OCI-LY1 (cell line): ENCODE data around the gene S100A9.
"Not testable (repeated sequence)": the region's sequence is repeated elsewhere in the genome, so short reads cannot be mapped to it uniquely, and the experiment has no call there.

Source experiments
- EZH2 ChIP-seq: fragments of 200-600 bp; sonication (generic), shearing (Covaris generic); IDR thresholded peaks from 2 replicates; pipeline ENCODE4 v1.8.0; 2017; ENCODE audit warnings: borderline replicate concordance, mixed run types, mild to moderate bottlenecking, antibody characterized with exemption, low read length, moderate library complexity, mixed read lengths
- TF ChIP-seq, protein P1 (sequence below): fragments of 200-600 bp; sonication (generic), shearing (Covaris generic); IDR thresholded peaks from 2 replicates; pipeline ENCODE4 v1.5.1; 2017; ENCODE audit warnings: mild to moderate bottlenecking, antibody characterized with exemption, low read length, moderate library complexity, mixed read lengths

DNA sequence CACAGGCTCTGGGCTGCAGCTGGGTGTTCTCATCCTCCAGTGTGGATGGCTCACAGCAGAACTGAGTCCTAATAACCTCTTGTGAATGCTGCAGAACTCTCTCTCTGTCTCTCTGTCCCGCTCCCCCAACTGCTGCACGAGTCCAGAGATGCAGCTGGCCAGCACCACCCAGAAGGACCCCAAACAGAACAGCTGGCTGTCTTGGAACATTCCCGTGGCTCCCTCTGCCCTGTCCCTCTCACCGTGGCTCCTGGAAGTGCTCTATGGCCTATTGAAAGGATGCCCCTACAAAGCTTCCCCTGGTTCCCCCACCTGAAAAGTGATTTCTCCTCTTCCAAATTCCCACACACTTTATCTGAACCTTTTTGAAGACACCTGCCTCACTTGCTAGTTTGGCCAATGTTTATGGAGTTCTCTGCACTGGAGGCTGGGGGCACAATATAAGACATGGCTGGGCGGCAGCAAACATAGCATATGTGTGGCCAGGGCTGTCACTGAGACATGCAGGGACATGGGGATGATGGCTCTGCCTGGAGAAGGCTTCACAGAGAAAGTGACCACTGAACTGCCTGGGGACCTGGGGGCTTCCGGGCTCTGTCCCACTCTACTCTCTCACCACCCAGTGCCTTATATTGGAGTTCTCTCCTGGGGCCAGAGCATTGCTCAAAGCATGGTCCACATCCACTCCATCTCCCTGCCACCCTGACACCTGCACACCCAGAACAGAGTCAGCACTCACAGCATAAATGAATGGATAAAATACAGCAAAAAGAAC, 48.4 kb downstream of the S100A9 start:
- TF ChIP-seq, protein P1, sequence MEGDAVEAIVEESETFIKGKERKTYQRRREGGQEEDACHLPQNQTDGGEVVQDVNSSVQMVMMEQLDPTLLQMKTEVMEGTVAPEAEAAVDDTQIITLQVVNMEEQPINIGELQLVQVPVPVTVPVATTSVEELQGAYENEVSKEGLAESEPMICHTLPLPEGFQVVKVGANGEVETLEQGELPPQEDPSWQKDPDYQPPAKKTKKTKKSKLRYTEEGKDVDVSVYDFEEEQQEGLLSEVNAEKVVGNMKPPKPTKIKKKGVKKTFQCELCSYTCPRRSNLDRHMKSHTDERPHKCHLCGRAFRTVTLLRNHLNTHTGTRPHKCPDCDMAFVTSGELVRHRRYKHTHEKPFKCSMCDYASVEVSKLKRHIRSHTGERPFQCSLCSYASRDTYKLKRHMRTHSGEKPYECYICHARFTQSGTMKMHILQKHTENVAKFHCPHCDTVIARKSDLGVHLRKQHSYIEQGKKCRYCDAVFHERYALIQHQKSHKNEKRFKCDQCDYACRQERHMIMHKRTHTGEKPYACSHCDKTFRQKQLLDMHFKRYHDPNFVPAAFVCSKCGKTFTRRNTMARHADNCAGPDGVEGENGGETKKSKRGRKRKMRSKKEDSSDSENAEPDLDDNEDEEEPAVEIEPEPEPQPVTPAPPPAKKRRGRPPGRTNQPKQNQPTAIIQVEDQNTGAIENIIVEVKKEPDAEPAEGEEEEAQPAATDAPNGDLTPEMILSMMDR, result not testable (repeated sequence)
- not testable (repeated sequence) for TF ChIP-seq EZH2
